ENCODE measurements around the gene PLA2G4F.

PLA2G4F gene

DNA sequence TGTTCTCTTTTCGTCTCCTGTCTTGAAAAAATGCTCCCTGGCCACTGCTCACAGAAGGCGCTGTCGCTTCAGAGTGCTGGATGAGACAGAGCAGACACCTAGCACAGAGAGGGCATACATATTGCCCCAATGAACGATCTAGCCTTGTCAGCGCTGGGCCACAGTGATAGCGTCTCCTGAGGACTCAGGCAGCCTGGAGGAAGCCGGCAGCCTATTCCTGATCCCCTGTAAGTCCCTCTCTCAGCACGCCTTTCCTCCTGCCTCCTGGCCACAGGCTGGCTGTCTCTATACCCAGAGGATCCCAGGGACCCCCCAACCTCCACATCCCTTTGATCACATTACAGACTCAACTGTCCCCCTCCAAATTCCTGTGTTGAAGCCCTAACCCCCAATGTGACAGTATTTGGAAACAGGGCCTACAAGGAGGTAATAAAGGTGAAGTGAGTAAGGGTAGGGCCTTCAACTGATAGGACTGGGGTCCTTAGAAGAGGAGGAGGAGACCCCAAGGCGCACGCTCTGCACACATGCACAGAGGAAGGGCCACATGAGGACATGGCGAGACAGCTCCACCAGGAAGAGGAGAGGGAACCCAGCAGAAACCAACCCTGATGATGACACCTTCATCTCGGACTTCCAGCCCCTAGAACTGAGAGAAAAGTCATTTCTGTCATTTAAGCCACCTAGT is 7.5 kb downstream of the PLA2G4F start:
- no peak overlapping the region for H3K27ac ChIP-seq (replicated peaks)
- DNase-seq (ENCODE audit: low read depth in 1 of 2, low spot score in 1 of 2), result no peak
- no peak overlapping the region for H3K4me3 ChIP-seq (replicated peaks; ENCODE audit: insufficient read depth, low read length)
- no peaks in the 10 kb centered on the region for H3K27me3 ChIP-seq (ENCODE audit: insufficient read depth, poor library complexity, severe bottlenecking)
- TF ChIP-seq POLR2AphosphoS5 (IDR thresholded peaks at IDR 0.05; ENCODE audit: low read depth), result no peak
- TF ChIP-seq, protein P1, sequence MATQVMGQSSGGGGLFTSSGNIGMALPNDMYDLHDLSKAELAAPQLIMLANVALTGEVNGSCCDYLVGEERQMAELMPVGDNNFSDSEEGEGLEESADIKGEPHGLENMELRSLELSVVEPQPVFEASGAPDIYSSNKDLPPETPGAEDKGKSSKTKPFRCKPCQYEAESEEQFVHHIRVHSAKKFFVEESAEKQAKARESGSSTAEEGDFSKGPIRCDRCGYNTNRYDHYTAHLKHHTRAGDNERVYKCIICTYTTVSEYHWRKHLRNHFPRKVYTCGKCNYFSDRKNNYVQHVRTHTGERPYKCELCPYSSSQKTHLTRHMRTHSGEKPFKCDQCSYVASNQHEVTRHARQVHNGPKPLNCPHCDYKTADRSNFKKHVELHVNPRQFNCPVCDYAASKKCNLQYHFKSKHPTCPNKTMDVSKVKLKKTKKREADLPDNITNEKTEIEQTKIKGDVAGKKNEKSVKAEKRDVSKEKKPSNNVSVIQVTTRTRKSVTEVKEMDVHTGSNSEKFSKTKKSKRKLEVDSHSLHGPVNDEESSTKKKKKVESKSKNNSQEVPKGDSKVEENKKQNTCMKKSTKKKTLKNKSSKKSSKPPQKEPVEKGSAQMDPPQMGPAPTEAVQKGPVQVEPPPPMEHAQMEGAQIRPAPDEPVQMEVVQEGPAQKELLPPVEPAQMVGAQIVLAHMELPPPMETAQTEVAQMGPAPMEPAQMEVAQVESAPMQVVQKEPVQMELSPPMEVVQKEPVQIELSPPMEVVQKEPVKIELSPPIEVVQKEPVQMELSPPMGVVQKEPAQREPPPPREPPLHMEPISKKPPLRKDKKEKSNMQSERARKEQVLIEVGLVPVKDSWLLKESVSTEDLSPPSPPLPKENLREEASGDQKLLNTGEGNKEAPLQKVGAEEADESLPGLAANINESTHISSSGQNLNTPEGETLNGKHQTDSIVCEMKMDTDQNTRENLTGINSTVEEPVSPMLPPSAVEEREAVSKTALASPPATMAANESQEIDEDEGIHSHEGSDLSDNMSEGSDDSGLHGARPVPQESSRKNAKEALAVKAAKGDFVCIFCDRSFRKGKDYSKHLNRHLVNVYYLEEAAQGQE (IDR thresholded peaks at IDR 0.05; ENCODE audit: insufficient replicate concordance, low read depth), result no peak
- no peak for TF ChIP-seq CTCF (IDR thresholded peaks at IDR 0.05; ENCODE audit: insufficient read depth, low read length)
- no peak for TF ChIP-seq SPI1 (IDR thresholded peaks at IDR 0.05; ENCODE audit: borderline replicate concordance, low read depth)
- no peak for TF ChIP-seq GABPA (IDR thresholded peaks at IDR 0.05; ENCODE audit: low read depth)

DNA sequence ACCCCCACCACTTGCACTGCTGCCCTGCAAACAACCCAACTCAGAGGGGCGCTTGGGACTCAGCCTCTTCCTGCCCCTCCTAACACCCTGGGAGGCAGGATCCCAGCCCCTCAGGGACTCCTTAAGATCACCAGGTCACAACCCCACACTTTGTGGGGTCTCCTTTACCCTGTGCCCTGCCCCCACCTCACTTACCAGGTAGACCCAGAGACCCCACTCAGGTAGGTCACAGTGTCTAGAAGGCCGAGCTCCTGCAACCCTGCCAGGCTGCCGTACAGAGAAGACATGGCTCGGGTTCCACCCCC is 9.1 kb downstream of the PLA2G4F start:
- TF ChIP-seq, protein P1 (IDR thresholded peaks at IDR 0.05; ENCODE audit: insufficient replicate concordance, low read depth), result no peak
- TF ChIP-seq POLR2AphosphoS5 (IDR thresholded peaks at IDR 0.05; ENCODE audit: low read depth) (no peak), GABPA (IDR thresholded peaks at IDR 0.05; ENCODE audit: low read depth) (no peak), SPI1 (IDR thresholded peaks at IDR 0.05; ENCODE audit: borderline replicate concordance, low read depth) (no peak), CTCF (IDR thresholded peaks at IDR 0.05; ENCODE audit: insufficient read depth, low read length) (no peak)
- DNase-seq (ENCODE audit: low read depth in 1 of 2, low spot score in 1 of 2), result no peak
- H3K27me3 ChIP-seq (ENCODE audit: insufficient read depth, poor library complexity, severe bottlenecking), result no peaks in the 10 kb centered on the region
- no peak overlapping the region for H3K27ac ChIP-seq (replicated peaks)
- no peak overlapping the region for H3K4me3 ChIP-seq (replicated peaks; ENCODE audit: insufficient read depth, low read length)

- no peaks in the 10 kb centered on the region for H3K27me3 ChIP-seq (ENCODE audit: insufficient read depth, poor library complexity, severe bottlenecking)
- no peak overlapping the region for H3K27ac ChIP-seq (replicated peaks)
- TF ChIP-seq, protein P1 (IDR thresholded peaks at IDR 0.05; ENCODE audit: insufficient replicate concordance, low read depth), result no peak
- DNase-seq (ENCODE audit: low read depth in 1 of 2, low spot score in 1 of 2), result no peak
- no peak overlapping the region for H3K4me3 ChIP-seq (replicated peaks; ENCODE audit: insufficient read depth, low read length)
These were observed 9.6 kb downstream of the PLA2G4F start for GRCh38 chr15:42146551-42147430.

All from HL-60 (cell line).